Measurements from ENCODE around the gene ZNF160.
A peak's percentile ranks its signal among the peaks of the same experiment; 100 is the strongest.
"Not testable (repeated sequence)": the region's sequence is repeated elsewhere in the genome, so short reads cannot be mapped to it uniquely, and the experiment has no call there.

The ZNF160 gene

GRCh38 chr19:53103234-53104203, at the start of gene ZNF160:
TSS of gene ZNF160 (minus strand) at chr19:53103422. CDS start at chr19:53086276, 17,146 bp downstream.
- peak; percentile 99 for DNase-seq

- no peak for DNase-seq
These were observed 44.4 kb upstream of the ZNF160 start for GRCh38 chr19:53147645-53148044.

DNA sequence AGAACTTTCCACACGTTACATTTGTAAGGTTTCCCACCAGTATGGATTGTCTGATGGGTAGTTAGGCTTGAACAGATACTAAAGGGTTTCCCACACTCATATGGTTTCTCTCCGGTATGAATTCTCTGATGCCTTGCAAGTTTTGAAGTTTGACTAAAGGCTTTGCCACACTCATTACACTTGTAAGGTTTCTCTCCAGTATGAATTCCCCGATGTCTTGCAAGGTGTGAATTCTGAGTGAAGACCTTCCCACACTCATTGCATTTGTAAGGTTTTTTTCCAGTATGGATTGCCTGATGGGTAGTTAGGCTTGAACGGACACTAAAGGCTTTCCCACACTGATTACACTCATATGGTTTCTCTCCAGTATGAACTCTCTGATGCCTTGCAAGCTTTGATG, 37.1 kb upstream of the ZNF160 start:
- no peak for DNase-seq

DNA sequence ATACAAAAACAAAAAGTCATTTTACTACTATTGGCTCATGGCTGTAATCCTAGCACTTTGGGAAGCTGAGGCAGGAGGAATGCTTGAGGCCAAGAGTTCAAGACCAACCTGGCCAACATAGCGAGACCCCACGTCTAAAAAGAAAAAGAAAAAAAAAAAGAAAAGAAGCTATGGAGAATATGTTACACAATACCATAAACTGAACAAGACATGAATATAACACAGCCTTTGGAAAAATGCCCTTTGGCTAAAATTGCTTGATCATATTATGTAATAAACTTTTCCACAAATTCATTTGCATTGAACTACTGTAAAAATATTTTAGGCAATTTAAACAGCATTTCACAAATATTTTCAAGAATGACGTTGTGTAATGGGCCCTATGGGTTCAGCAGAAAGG, 33.2 kb upstream of the ZNF160 start:
- DNase-seq, result no peak

DNA sequence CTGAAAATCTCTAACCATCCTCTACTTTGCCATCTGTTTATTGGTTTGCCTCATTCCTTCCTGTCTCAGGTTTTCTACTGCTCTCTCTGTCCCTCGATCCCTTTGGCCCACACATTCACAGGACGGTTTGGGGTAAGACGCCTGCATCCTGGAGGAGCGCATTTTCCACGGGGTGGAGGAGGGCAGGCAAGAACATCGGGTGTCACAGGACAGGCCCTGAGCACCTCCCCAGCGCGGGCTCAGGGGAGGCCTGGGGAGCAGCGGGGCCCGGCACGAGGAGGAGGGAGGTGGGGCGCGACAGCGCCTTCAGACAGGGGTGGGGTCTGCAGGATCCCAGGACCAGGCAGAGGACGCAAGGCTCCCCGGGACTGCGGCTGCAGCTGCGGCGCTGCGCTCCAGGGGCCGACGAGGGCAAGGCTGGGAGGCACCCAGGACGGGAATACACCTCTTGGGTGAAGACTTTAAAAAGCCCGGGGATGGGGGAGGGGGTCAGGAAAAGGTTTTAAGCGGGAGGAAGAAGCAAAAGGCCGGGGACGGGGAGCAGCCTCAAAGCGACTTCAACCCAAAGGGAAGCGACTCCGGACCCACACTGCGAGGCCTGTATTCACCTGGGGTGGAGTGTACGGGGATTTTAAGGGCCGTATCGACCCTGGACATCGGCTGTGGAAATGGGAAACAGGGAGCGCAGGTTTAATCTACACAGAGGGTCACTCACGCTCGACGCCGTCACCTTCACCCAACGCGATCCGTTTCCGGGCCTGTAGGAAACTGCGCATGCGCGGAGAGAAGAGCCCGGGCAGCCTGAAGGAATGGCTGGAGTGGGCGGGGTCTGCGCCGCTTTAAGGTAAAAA, 29.1 kb upstream of the ZNF160 start, which contains the start of gene ZNF415:
ZNF415 (minus strand) TSS at position 770 of the 851 bp plus-strand sequence. CDS start 10,234 bp downstream, outside the sequence.
- DNase-seq, result peak; percentile 63

DNA sequence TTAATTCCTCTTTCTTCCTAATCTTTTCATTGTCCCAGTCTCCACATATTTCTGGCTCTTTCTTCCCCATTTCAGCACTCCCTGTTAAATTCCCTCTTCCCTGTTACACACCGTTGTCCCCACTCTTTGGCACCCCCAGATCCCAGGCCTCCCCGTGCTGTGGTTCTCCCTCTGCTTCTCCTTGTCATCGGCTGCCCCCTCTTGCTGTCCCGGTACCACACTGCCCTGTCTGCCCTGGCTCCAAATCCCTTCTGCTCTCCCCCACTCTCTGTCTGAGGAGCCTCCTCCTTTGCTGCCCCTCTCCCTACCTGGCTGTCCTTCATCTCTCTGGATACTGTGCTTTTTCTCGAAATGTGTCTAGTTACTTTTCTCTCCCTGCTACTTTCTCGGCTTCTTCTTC, 28.5 kb upstream of the ZNF160 start:
- DNase-seq, result no peak

- DNase-seq, result no peak
These were observed 27.9 kb upstream of the ZNF160 start for GRCh38 chr19:53131085-53131590.

GRCh38 chr19:53130506-53130905, 27.3 kb upstream of the ZNF160 start:
- no peak for DNase-seq

GRCh38 chr19:53126733-53127526, 23.7 kb upstream of the ZNF160 start:
- DNase-seq, result not testable (repeated sequence)

DNA sequence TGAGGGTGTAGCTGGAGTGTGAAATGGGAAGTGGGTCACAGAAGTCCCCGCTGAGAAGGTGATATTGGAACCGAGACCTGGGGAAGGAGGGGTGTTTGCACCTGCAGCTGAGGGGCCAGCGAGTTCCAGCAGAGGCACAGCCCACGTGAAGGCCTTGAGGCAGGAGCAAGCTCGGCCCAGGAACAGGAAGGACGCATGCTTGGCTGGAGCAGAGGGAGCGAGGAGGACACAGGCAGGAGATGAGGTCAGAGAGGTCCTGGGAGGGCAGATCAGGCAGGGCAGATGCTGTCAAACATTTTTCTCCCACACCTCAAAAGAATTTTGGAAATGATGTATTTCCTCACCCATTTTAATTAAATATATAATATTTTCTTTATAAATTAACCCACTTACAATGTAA, 20.2 kb upstream of the ZNF160 start:
- DNase-seq, result no peak

DNA sequence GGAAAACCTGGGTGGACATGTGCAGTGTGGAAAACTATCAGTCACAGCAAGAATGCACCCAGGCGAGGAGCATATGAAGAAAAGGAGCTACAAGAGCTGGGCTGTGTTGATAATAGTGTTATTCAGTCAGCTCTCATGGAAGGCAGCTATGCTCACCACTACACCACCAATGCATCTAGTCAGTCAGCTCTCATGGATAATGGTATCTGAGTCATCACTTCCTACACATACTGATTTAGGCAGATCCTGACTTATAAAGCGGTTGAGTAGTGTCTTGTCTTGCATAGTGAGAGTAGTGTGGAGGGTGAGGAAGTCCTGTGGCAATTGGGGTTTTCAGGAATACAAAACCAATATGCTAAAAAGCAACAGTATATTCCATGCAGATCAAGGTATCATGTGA, 9.1 kb upstream of the ZNF160 start:
- DNase-seq, result no peak

- no peak for DNase-seq
These were observed 6.3 kb upstream of the ZNF160 start for GRCh38 chr19:53109527-53109926.

GRCh38 chr19:53102756-53103233, 427 bp downstream of the ZNF160 start:
- peak; percentile 48 for DNase-seq

DNA sequence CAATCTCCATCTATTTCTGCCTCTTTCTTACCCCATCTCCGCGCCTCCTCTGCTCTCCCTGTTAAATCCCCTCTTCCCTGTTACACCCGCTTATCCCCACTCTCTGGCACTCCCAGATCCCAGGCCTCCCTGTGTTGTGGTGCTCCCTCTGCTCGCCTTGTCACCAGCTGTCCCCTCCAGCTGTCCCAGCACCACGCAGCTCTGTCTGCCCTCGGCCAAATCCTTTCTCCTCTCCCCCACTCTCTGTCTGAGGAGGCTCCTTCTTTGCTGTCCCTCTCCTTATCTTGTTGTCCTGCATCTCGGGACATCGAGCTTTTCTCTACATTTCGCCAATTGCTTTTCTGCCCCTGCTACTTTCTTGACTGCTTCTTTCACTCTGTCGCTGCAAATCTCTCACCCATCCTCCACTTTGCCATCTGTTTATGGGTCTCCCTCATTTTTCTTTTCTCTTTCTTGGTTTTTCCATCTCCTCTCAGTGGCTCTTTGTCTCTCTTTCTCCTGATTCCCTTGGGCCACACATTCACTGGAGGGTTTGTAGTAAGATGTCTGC, 941 bp downstream of the ZNF160 start:
- DNase-seq, result no peak

DNA sequence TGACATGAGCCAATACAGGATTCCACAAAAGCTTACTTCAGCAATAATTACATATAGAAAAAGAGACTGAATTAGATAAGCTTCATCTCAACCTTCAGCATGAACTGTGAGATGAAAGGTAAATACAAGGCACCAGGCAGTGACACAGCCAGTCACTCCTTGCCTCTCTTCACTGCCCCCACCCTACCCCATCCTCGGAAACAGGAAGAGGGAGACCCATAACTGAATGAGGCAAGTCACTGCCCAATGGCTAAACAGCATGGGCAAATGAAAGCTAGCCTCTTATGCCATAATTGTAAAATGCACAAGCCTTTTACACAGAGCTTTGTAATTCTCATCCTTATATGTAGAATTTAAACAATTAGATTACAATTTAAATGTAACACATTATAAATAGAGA, 1.7 kb downstream of the ZNF160 start:
- peak; percentile 10 for DNase-seq

DNA sequence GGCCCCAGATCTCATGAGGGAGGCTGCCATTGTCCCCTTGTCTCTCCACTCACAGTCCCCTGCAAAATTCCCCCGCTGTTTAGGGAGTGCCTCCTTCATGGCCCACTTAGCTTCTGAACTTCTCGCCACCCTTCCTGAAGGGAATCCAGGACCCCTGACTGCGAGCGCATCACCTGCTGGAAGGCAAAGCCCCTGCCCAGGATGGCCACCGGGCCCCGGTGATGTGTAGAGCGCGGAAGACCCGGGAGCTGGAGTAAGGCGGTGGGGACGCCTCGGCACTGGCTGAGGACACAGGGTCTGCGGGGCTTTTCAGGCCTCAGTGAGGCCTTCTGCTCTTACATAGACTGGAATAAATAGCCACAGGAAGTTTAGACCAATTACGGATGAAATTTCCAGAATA, 4.7 kb downstream of the ZNF160 start:
- DNase-seq, result not testable (repeated sequence)

- DNase-seq, result not testable (repeated sequence)
These were observed 6.1 kb downstream of the ZNF160 start for GRCh38 chr19:53096982-53097690.

DNA sequence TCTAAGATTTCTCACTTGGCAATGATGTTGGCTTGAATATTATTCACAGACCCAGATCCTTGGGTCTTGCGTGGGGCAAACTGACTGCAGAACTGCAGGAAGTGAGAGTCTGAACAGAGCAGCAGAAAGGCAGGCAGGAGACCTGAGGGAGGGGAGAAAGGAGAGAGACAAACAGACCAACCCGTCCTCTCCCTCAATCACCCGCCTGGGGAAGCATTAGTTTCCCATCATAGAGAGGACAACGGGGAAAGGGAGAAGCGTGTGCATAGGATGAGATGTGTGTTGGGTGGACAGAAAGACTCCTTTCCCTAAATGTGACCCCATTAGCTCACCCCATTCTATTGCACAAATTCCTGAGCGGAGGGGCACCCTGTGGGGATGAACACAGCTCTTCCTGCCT, 6.6 kb downstream of the ZNF160 start:
- not testable (repeated sequence) for DNase-seq

DNA sequence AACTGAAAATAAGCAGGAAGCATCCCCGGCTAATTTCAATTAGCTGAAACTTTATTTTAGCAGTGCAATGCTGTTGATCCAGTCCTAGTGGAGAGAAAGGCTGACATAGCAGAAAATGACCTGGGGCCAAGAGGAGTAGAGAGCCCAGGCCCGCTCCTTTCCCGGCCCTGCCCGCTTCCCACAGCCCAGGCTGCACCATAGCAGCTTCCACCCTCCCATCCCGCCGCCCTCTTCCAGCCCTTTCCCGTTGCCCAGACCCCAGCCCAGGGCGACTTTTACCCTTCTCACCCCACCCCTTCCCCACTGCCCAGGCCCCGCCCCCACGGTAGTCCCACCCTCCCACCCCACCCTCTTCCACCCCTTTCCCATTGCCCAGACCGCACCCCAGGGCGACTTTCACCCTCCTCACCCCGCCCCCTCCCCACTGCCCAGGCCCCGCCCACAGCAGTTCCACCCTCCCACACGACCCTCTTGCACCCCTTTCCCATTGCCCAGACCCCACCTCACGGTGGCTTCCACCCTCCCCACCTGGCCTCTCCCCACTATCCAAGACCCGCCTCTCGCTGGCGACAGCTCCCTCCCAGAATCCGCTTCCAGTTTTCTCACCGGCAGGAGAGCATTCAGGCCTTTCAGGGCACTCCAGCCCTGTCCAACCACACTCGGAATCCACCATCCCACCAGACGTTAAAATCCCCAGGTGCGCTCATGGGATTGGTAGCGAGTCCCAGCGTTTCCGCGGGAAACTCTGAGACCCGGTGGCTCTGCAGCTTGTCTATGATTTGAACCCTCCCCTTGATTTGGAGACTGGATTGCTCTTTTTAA, 8.3 kb downstream of the ZNF160 start:
- DNase-seq, result no peak

- DNase-seq, result no peak
These were observed 10.5 kb downstream of the ZNF160 start for GRCh38 chr19:53092723-53093122.

All from CD4-positive, alpha-beta T cell treated with Interleukin-10 for 1 hour (primary cell).